ENCODE measurements around the gene DLGAP1.
"Not testable (repeated sequence)": the region's sequence is repeated elsewhere in the genome, so short reads cannot be mapped to it uniquely, and the experiment has no call there.

The DLGAP1 gene

DNA sequence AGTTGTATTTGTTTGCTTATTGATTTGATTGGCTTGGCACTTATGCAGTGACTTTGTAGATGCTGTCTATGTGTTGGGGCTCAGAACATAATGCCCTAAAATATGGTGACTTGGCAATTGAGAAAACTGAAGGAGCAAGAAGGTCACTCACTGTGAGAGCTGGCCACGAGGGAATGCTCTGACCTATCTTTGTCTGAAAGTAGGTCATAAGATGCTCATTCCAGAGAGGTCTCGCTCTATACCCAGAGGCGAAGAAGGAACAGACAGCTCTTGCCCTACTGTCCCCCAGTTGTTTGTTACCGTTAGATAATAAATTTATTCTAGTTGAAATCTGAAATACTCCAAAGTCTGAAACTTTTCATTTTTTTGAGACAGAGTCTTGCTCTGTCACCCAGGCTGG is 846.6 kb downstream of the DLGAP1 start:
- H3K27ac ChIP-seq (replicated peaks): no peak overlapping the region
- no peak for DNase-seq (ENCODE audit: low read depth in 1 of 2, low spot score in 1 of 2)
- no peaks in the 10 kb centered on the region for H3K27me3 ChIP-seq (ENCODE audit: insufficient read depth, poor library complexity, severe bottlenecking)
- TF ChIP-seq POLR2AphosphoS5 (IDR thresholded peaks at IDR 0.05; ENCODE audit: low read depth) (no peak), REST (IDR thresholded peaks at IDR 0.05; ENCODE audit: insufficient replicate concordance, low read depth) (no peak), CTCF (IDR thresholded peaks at IDR 0.05; ENCODE audit: insufficient read depth, low read length) (no peak), GABPA (IDR thresholded peaks at IDR 0.05; ENCODE audit: low read depth) (no peak)
- no peak overlapping the region for H3K4me3 ChIP-seq (replicated peaks; ENCODE audit: insufficient read depth, low read length)

DNA sequence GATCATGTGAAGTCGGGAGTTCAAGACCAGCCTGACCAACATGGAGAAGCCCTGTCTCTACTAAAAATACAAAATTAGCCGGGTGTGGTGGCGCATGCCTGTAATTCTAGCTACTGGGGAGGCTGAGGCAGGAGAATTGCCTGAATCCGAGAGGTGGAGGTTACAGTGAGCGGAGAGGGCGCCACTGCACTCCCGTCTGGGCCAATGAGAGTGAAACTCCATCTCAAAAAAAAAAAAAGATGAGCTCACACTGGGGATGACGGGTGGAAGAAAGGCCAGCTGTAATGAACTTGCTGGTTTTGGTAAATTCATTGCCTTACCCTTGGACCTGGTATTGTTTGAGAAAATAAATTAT is 847.0 kb downstream of the DLGAP1 start:
- not testable (repeated sequence) for H3K4me3 ChIP-seq (replicated peaks; ENCODE audit: insufficient read depth, low read length); H3K27me3 ChIP-seq (ENCODE audit: insufficient read depth, poor library complexity, severe bottlenecking); H3K27ac ChIP-seq (replicated peaks); DNase-seq (ENCODE audit: low read depth in 1 of 2, low spot score in 1 of 2)

DNA sequence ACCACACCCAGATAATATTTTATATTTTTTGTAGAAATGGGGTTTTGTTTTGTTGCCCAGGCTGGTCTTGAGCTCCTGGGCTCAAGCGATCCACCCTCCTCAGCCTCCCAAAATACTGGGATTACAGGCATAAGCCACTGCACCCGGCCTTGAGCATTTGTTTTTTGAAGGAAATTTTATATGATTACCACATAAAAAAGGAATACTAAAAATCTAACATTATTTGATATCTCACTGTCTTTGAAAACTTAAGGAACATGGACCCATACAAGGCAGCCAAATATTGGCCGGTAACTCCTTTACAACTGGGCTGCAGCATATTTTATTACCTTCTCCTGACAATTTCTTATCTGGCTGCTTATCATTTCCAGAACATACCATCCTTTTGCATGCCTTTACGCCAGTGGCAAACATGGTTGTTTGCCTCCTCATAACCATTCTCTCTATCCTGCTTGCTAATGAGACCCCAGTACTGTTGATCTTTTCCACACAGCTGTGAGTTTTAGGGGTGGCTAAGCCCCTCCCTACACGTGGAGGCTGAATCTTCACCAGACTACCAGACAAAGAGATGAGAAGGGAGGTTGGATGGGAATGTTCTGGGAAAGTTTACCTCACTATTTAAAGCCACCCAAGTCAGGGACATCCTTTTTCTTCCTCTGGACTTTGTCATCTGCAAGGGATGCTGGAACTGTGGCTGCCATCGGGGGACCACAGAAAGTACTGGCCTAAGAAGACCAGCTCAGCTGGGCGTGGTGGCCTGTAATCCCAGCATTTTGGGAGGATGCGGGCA is 847.6 kb downstream of the DLGAP1 start:
- H3K27me3 ChIP-seq (ENCODE audit: insufficient read depth, poor library complexity, severe bottlenecking): no peaks in the 10 kb centered on the region
- no peak for DNase-seq (ENCODE audit: low read depth in 1 of 2, low spot score in 1 of 2)
- no peak overlapping the region for H3K4me3 ChIP-seq (replicated peaks; ENCODE audit: insufficient read depth, low read length)
- TF ChIP-seq GABPA (IDR thresholded peaks at IDR 0.05; ENCODE audit: low read depth) (no peak), REST (IDR thresholded peaks at IDR 0.05; ENCODE audit: insufficient replicate concordance, low read depth) (no peak), POLR2AphosphoS5 (IDR thresholded peaks at IDR 0.05; ENCODE audit: low read depth) (no peak), CTCF (IDR thresholded peaks at IDR 0.05; ENCODE audit: insufficient read depth, low read length) (no peak), SPI1 (IDR thresholded peaks at IDR 0.05; ENCODE audit: borderline replicate concordance, low read depth) (no peak)
- no peak overlapping the region for H3K27ac ChIP-seq (replicated peaks)

DNA sequence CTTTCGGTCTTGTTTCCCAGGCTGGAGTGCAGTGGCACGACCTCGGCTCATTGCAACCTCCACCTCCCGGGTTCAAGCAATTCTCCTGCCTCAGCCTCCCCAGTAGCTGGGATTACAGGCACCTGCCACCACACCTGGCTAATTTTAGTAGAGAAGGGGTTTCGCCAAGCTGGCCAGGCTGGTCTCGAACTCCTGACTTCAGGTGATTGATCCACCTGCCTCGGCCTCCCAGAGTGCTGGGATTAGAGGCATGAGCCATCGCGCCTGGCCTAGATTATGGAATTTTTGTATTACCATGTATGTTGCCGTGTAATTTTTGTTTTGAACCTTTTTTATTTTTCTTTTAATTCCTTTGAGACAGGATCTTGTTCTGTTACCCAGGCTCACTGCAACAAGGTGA is 848.2 kb downstream of the DLGAP1 start:
- not testable (repeated sequence) for H3K27ac ChIP-seq (replicated peaks); H3K4me3 ChIP-seq (replicated peaks; ENCODE audit: insufficient read depth, low read length); DNase-seq (ENCODE audit: low read depth in 1 of 2, low spot score in 1 of 2); H3K27me3 ChIP-seq (ENCODE audit: insufficient read depth, poor library complexity, severe bottlenecking)

- TF ChIP-seq SPI1 (IDR thresholded peaks at IDR 0.05; ENCODE audit: borderline replicate concordance, low read depth) (no peak), CTCF (IDR thresholded peaks at IDR 0.05; ENCODE audit: insufficient read depth, low read length) (no peak), REST (IDR thresholded peaks at IDR 0.05; ENCODE audit: insufficient replicate concordance, low read depth) (no peak), POLR2AphosphoS5 (IDR thresholded peaks at IDR 0.05; ENCODE audit: low read depth) (no peak), GABPA (IDR thresholded peaks at IDR 0.05; ENCODE audit: low read depth) (no peak)
- no peak for DNase-seq (ENCODE audit: low read depth in 1 of 2, low spot score in 1 of 2)
- Histone ChIP-seq H3K27me3 (ENCODE audit: insufficient read depth, poor library complexity, severe bottlenecking) (no peaks in the 10 kb centered on the region), H3K27ac (replicated peaks) (peak overlapping the region; percentile 90), H3K4me3 (replicated peaks; ENCODE audit: insufficient read depth, low read length) (peak overlapping the region; percentile 0; the same call in 1 of the 2 replicates)
Observed at GRCh38 chr18:3605954-3606443, 849.1 kb downstream of the DLGAP1 start.

All from HL-60 (cell line).